Astrocyte of the cerebellum (primary cell): ENCODE results near the gene BBS2.

ENCODE experiments used
- DNase-seq: peaks from one replicate; pipeline ENCODE4 v3.0.0-alpha.2; 2011; ENCODE audit warnings: low read depth
- H3K4me3 ChIP-seq: 2 replicates; pipeline ENCODE4 v1.5.1; 2011; ENCODE audit warnings: mild to moderate bottlenecking, low read depth, low read length, moderate library complexity
- CTCF ChIP-seq: IDR thresholded peaks from 2 replicates; pipeline ENCODE4 v1.5.1; 2012; ENCODE audit warnings: low read length, low read depth, moderate library complexity, mild to moderate bottlenecking; ENCODE audit errors: missing control alignments
- in situ Hi-C: cut with HindIII; loops from 2 replicates; pipeline ENCODE4 v1.10.0; 2017; ENCODE audit warnings: low sequenced_read_pairs

BBS2 gene

GRCh38 chr16:56542039-56542438 is 22.2 kb upstream of the BBS2 start:
- no peak for TF ChIP-seq CTCF
- no peak overlapping the region for H3K4me3 ChIP-seq
- DNase-seq: no peak
- in situ Hi-C loops: no loop called here

GRCh38 chr16:56539656-56540055 is 19.8 kb upstream of the BBS2 start:
- TF ChIP-seq CTCF: no peak
- in situ Hi-C loops: no loop called here
- no peak for DNase-seq
- no peak overlapping the region for H3K4me3 ChIP-seq

GRCh38 chr16:56538331-56538730 is 18.5 kb upstream of the BBS2 start:
- no peak for DNase-seq
- H3K4me3 ChIP-seq: no peak overlapping the region
- in situ Hi-C loops: no loop called here
- no peak for TF ChIP-seq CTCF

- no peak for DNase-seq
- no peak overlapping the region for H3K4me3 ChIP-seq
- in situ Hi-C loops: no loop called here
- no peak for TF ChIP-seq CTCF
Observed at GRCh38 chr16:56534847-56535383, 15.1 kb upstream of the BBS2 start.

GRCh38 chr16:56532714-56533113 is 12.9 kb upstream of the BBS2 start:
- no peak for DNase-seq
- TF ChIP-seq CTCF: no peak
- no peak overlapping the region for H3K4me3 ChIP-seq
- in situ Hi-C loops: no loop called here

GRCh38 chr16:56530872-56531271 is 11.0 kb upstream of the BBS2 start:
- no peak overlapping the region for H3K4me3 ChIP-seq
- no peak for TF ChIP-seq CTCF
- in situ Hi-C loops: no loop called here
- DNase-seq: no peak

DNA sequence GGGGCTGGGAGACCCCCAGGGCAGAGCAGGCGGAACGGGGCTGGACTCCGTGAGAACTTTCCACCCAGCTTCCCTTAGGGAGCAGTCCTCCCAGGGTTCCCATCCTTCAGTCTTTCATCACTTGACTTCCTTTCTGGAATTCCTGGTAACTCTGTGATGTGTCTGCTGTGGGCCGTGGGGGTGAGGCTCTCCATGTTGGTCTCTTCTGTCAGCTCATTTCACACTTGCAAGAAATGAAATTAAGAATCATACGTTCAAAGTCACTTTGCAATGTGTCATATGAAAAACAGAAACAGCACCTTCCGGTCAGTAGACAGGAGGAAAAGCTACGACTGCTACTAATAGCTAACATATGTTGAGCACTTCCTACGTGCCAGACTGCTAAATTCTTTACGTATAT is 5.4 kb upstream of the BBS2 start:
- in situ Hi-C loops: no loop called here
- no peak for TF ChIP-seq CTCF
- DNase-seq: no peak
- H3K4me3 ChIP-seq: no peak overlapping the region
